Caki2 (cell line): ENCODE results near the gene C11orf87. TPM values are rescaled to one million over a fixed set of nuclear protein-coding genes. Genes with fewer than 3 reads are reported as not detected.

Experiments used
- DNase-seq: peaks from one replicate; pipeline ENCODE4 v3.0.0-alpha.2; 2015; ENCODE audit warnings: low read depth
- in situ Hi-C: cut with HindIII; loops from 2 replicates; pipeline ENCODE4 v1.10.0; 2016; ENCODE audit warnings: low sequenced_read_pairs, low pct_unique_long_range_greater_than_20kb, mixed read lengths
- total RNA-seq: library from RNA; depleted of rRNA; stranded (reverse); fragments of >200 nt; shearing (Covaris generic); gene quantifications from 2 replicates; pipeline ENCODE4 v1.2.3, GENCODE V29; 2014; ENCODE audit warnings: low replicate concordance; rRNA removed

The C11orf87 gene
- total RNA-seq, result not detected in 2 replicates

- no peak for DNase-seq
- in situ Hi-C loops, result no loop called here
Measured at GRCh38 chr11:109421981-109422869, at the start of gene C11orf87. TSS of gene C11orf87 (plus strand) at chr11:109422190. CDS start at chr11:109423634, 1,444 bp downstream.

- no peak for DNase-seq
- in situ Hi-C loops, result no loop called here
Measured at GRCh38 chr11:109374032-109374431, 48.0 kb upstream of the C11orf87 start.

GRCh38 chr11:109374441-109374840 is 47.5 kb upstream of the C11orf87 start:
- in situ Hi-C loops, result no loop called here
- no peak for DNase-seq

GRCh38 chr11:109377039-109377742 is 44.8 kb upstream of the C11orf87 start:
- no peak for DNase-seq
- in situ Hi-C loops, result no loop called here

GRCh38 chr11:109378034-109378433 is 44.0 kb upstream of the C11orf87 start:
- no peak for DNase-seq
- in situ Hi-C loops, result no loop called here

- DNase-seq, result no peak
- in situ Hi-C loops, result no loop called here
Measured at GRCh38 chr11:109383306-109383705, 38.7 kb upstream of the C11orf87 start.

GRCh38 chr11:109384873-109385272 is 37.1 kb upstream of the C11orf87 start:
- in situ Hi-C loops, result no loop called here
- DNase-seq, result no peak

GRCh38 chr11:109388982-109389381 is 33.0 kb upstream of the C11orf87 start:
- no peak for DNase-seq
- in situ Hi-C loops, result no loop called here

GRCh38 chr11:109390752-109391151 is 31.2 kb upstream of the C11orf87 start:
- in situ Hi-C loops, result no loop called here
- DNase-seq, result no peak

- in situ Hi-C loops, result no loop called here
- DNase-seq, result no peak
Measured at GRCh38 chr11:109401545-109401944, 20.4 kb upstream of the C11orf87 start.

GRCh38 chr11:109405671-109406070 is 16.3 kb upstream of the C11orf87 start:
- DNase-seq, result no peak
- in situ Hi-C loops, result no loop called here

- in situ Hi-C loops, result no loop called here
- DNase-seq, result no peak
Measured at GRCh38 chr11:109416601-109417000, 5.4 kb upstream of the C11orf87 start.

- in situ Hi-C loops, result no loop called here
- no peak for DNase-seq
Measured at GRCh38 chr11:109422870-109423465, 978 bp downstream of the C11orf87 start.

- in situ Hi-C loops, result no loop called here
Measured at GRCh38 chr11:109423466-109424190, 1.6 kb downstream of the C11orf87 start.

GRCh38 chr11:109424901-109425300 is 2.9 kb downstream of the C11orf87 start:
- DNase-seq, result peak; percentile 32
- in situ Hi-C loops, result no loop called here

More at GRCh38 chr11:109423466-109424190, 1.6 kb downstream of the C11orf87 start:
- DNase-seq, result no peak

- in situ Hi-C loops, result no loop called here
- DNase-seq, result no peak
Measured at GRCh38 chr11:109425554-109425953, 3.6 kb downstream of the C11orf87 start.

GRCh38 chr11:109426442-109427240 is 4.7 kb downstream of the C11orf87 start:
- no peak for DNase-seq
- in situ Hi-C loops, result no loop called here

- DNase-seq, result no peak
- in situ Hi-C loops, result no loop called here
Measured at GRCh38 chr11:109432105-109432504, 10.1 kb downstream of the C11orf87 start.
